ENCODE measurements around the gene IGLL5. TPM values are rescaled to one million over a fixed set of nuclear protein-coding genes. Genes with fewer than 3 reads are reported as not detected.

The IGLL5 gene
- total and polyA plus RNA-seq, 9 of the 15 experiments (the other 6 are each of a cell fraction or from before 2014, with no cell fraction given) = not detected

GRCh38 chr22:22930222-22930497 lies 42.5 kb downstream of the IGLL5 start:
- DNase-seq (ENCODE audit: extremely low read depth in 1 of 4, low spot score in 3 of 4) (peak in 1 of 4 experiments; percentile 52), FAIRE-seq (no peak), ATAC-seq (no peak)
- ChIA-PET CTCF (ENCODE audit: low intra/inter-chr PET ratio) (interaction anchor here (1.0 kb wide), 1 partner anchor 23 kb away, joined by 4 read pairs; no protein-coding TSS in a partner anchor), POLR2A (interaction anchor here (0.6 to 6.9 kb wide), 17 partner anchors 12 to 591 kb away, joined by 3 to 74 read pairs (median 3); no protein-coding TSS in a partner anchor)
- no peaks in the 10 kb centered on the region for H3K79me2 ChIP-seq (ENCODE audit: control insufficient read depth, insufficient read depth, low read length)
- peaks cover 16 to 18% of the 10 kb centered on the region in 2 experiments for H3K4me1 ChIP-seq (replicated peaks in 1 of 2; ENCODE audit: control insufficient read depth in 2 of 2, insufficient read depth in 2 of 2, low read length in 2 of 2)
- no peak overlapping the region for H3K4me3 ChIP-seq
- H3K36me3 ChIP-seq (ENCODE audit: control insufficient read depth, insufficient read depth, low read length) = no peaks in the 10 kb centered on the region
- no TSS peak for BruUV-seq (replicated peaks)
- H2AFZ ChIP-seq (ENCODE audit: low read depth, low read length) = no peak overlapping the region
- H3K9ac ChIP-seq (ENCODE audit: insufficient read depth in 1 of 2, low read depth in 2 of 2, low read length in 2 of 2) = peak overlapping the region in 1 of 2 experiments; percentile 21; a peak in 1 of 4 replicates
- peaks cover 23% of the 10 kb centered on the region for H3K9me1 ChIP-seq (ENCODE audit: control insufficient read depth, insufficient read depth, low read length)
- H3K27ac ChIP-seq (ENCODE audit: extremely low read depth, low read depth, low read length) = no peak overlapping the region
- in situ Hi-C loops (cut with MboI) = loop anchor here (25.0 kb wide), 1 partner anchor 1332 kb away; the partner anchor contains the start of gene SPECC1L
- peaks cover 7 to 37% of the 10 kb centered on the region in 2 experiments; a peak in 3 of 5 replicates for H3K27me3 ChIP-seq (ENCODE audit: control insufficient read depth in 2 of 2, insufficient read depth in 2 of 2, low read length in 2 of 2)
- intact Hi-C loops (cut with micrococcal nuclease) = no loop called here
- H3K9me3 ChIP-seq (replicated peaks; ENCODE audit: control insufficient read depth, insufficient read depth, low read depth, low read length) = no peaks in the 10 kb centered on the region
- H3K4me2 ChIP-seq (ENCODE audit: insufficient read depth, low read length) = no peak overlapping the region
- TF ChIP-seq SP2 (IDR thresholded peaks at IDR 0.05; ENCODE audit: extremely low read depth, low read depth, low read length, poor library complexity, severe bottlenecking) (peak; percentile 4), RBM25 (IDR thresholded peaks at IDR 0.05; ENCODE audit: low read depth, low read length, severe bottlenecking) (no peak), MXD1 (CRISPR knock-in tag; IDR thresholded peaks at IDR 0.05; ENCODE audit: borderline replicate concordance, poor library complexity, severe bottlenecking) (peak; percentile 24)
- 2% methylated on average over 3 of the region's 3 CpGs for WGBS (ENCODE audit: insufficient coverage, low coverage, missing lambda C conversion rate)
- peaks cover 87% of the 10 kb centered on the region for H4K20me1 ChIP-seq (replicated peaks; ENCODE audit: control insufficient read depth, insufficient read depth, low read length)

All from K562 (cell line).